NCI-H128 (cell line): ENCODE data around the gene ANXA1.

ENCODE experiments used
- DNase-seq: peaks from one replicate; lab custom pipeline; 2025; ENCODE audit not compliant: unreplicated experiment; lab: John Stamatoyannopoulos, UW

Gene ANXA1

DNA sequence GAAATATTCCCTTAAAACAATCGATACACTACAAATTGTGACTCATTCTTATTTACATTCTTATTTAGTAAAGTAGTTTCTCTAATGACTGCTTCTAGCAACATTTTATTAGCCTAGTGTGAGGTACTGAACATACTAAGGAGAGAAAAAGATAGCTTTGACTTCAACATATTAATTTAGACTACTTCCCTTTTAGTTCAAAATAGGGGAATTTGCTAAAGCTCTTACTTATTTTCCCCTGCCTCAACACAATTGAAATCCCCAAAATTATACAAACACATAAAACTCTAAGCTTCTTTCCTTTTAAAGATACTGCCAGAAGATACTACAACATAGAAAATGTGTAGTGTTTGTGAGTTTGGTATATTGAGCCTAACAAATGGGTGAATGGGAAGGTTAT is 55.2 kb downstream of the ANXA1 start:
- DNase-seq = no peak

DNA sequence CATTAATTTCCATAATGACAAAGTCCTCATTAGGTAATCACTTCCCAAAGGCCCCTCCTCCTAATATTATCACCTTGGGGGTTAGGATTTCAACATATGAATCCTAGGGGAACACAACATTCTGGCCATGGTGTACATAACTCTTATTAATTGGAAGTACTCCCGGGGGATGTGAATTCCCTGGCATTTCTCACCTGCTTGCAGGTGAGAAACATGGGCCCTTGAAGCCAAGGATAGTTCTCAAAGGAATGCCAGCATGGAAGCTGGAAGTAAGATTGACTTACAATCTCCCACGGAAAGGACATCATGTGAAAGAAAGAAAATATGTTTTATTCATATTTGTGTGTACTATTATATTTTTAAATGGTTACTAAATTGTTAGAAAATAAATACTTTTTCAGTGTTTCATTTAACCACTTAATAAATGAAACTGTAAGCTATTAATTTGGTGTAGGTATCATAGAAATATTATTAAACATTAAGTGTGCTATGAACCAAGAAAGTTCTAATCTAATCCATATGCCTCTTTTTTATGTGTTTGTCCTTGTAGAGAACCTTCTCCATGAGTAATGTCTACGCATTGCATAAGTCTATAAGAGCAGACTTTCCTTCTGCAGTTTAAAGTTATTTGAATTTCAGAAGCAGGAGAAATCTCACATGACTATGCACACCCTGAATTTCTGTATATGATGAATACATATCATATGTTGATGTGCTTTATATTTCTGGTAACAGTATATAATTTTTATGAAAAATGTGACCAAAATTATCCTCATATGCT is 59.4 kb downstream of the ANXA1 start:
- DNase-seq = no peak

DNA sequence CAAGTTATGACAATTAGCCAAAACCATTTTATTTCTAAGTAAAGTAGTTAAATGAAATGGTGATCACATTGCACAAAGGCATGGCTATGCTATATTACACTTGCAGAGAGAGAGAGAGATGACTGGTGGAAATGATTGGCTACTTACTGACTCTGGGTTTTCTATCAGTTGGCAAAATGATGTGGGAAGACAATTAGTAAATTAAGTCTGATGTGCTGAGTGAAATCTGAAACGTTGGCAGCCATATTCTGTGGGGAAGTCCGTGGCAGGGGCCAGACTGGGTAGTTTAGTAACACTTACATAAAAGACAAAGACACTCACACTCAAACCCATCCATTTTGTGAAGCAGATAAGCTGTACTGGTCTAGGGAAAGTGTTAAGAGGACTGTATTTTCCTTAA is 61.6 kb downstream of the ANXA1 start:
- DNase-seq = no peak

DNA sequence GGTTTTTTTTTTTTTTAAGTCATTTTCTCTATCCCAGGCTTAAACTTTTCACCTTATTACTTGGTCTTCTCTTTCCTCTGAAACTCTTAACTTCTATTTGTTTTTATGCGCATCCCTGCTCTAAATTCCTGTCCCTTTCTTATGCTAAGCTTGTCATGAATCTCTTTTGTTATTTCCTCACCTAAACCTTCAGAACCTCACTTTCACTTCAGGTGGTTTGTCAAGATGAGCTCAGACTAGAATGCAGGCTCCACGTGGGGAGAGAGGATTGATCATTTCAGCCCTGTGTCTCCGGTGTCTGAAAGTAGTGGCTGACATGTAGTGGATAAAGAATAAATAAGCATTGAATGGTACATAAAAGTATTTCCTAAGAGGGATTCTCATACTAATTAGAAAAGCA is 63.6 kb downstream of the ANXA1 start:
- DNase-seq = no peak

DNA sequence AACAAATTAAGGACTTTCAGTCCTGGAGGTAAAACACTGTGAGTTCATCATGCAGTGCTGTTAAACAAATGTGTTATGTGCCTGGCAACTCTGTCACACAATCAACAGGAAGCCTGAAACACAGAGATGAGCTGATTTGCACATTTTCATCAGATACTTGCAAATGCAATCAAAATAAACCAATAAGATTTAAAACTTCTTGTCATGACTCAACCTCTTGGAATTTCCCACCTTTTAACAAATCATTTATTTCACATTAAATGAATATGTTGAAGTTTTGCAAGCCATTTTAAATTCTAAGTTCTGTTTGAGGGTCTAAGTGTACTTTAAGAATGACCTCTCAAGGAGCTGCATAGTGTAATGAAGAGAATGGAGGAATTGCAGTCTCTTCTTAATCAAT is 64.4 kb downstream of the ANXA1 start:
- DNase-seq = no peak
